Gastroesophageal sphincter (tissue), 4 donors: ENCODE results near the gene LIN52. TPM values are rescaled to one million over a fixed set of nuclear protein-coding genes. Genes with fewer than 3 reads are reported as not detected.

Source experiments
- ATAC-seq: fragments of 150-250 bp; one replicate; pipeline ENCODE4 v1.9.1; 2016; ENCODE audit warnings: mild to moderate bottlenecking, moderate library complexity
- H3K27ac ChIP-seq, 4 donors: fragments of 200-600 bp; sonication (generic) in 3 of 4; 1 replicate in 3 of 4; 2 replicates in 1 of 4; pipeline ENCODE4 v1.5.1; 2016 to 2019
- H3K27me3 ChIP-seq: fragments of 200-600 bp; sonication (generic); one replicate; pipeline ENCODE4 v1.5.1; 2019
- H3K36me3 ChIP-seq, 2 donors: fragments of 200-600 bp; sonication (generic); one replicate each; pipeline ENCODE4 v1.5.1; 2019; ENCODE audit warnings: control low read depth in 1 of 2
- H3K4me1 ChIP-seq, 3 donors: fragments of 200-600 bp; sonication (generic); 1 replicate in 2 of 3; 2 replicates in 1 of 3; pipeline ENCODE4 v1.5.1; 2016 to 2019; ENCODE audit warnings: control low read depth in 2 of 3
- H3K4me3 ChIP-seq, 2 donors: fragments of 200-600 bp; sonication (generic); one replicate each; pipeline ENCODE4 v1.5.1; 2019; ENCODE audit warnings: mild to moderate bottlenecking in 1 of 2, moderate library complexity in 1 of 2
- H3K9me3 ChIP-seq, 3 donors: fragments of 200-600 bp; sonication (generic); one replicate each; pipeline ENCODE4 v1.5.1; 2017 to 2019; ENCODE audit warnings: control low read depth in 2 of 3
- EP300 ChIP-seq: sonication (generic); formaldehyde crosslinking; IDR thresholded peaks from one replicate; pipeline ENCODE4 v1.6.1; 2017; ENCODE audit warnings: antibody characterized with exemption, mild to moderate bottlenecking
- POLR2A ChIP-seq, 2 donors: fragments of 450-650 bp; IDR thresholded peaks; one replicate each; pipeline ENCODE4 v1.6.1; 2017; ENCODE audit warnings: antibody characterized with exemption in 2 of 2, mild to moderate bottlenecking in 2 of 2, moderate library complexity in 1 of 2
- POLR2AphosphoS5 ChIP-seq: sonication (generic); formaldehyde crosslinking; IDR thresholded peaks from one replicate; pipeline ENCODE4 v1.6.1; 2017; ENCODE audit warnings: antibody characterized with exemption
- WGBS, 2 donors: methylation state at CpG; one replicate each; pipeline ENCODE4 v1.1.5; 2018; ENCODE audit warnings: low coverage in 1 of 2; 5-methylcytosine and 5-hydroxymethylcytosine counted together
- total RNA-seq, 4 donors: library from RNA; depleted of rRNA; stranded (reverse); fragments of >200 nt; gene quantifications; one replicate each; pipeline ENCODE4 v1.1.0, GENCODE V29; 2016
- TF ChIP-seq, protein P1 (sequence below), 4 experiments: fragments of 200-600 bp in 2 of 4; fragments of 450-650 bp in 2 of 4; sonication (generic) in 1 of 4; IDR thresholded peaks; one replicate each; pipeline ENCODE4 v1.5.1; 2017 to 2019; ENCODE audit warnings: antibody characterized with exemption in 4 of 4, mild to moderate bottlenecking in 2 of 4, moderate library complexity in 2 of 4

LIN52 gene
- total RNA-seq, 4 donors from 2014 or later: 8.1 to 15.9 (median 9.9) TPM

- Histone ChIP-seq H3K9me3 (peaks cover 0 to 4% (median 0%) of the 10 kb centered on the region in 3 donors), H3K4me3 (no peak overlapping the region), H3K27ac (no peak overlapping the region), H3K36me3 (peaks cover 0 to 3% of the 10 kb centered on the region in 2 donors), H3K27me3 (no peaks in the 10 kb centered on the region), H3K4me1 (no peaks in the 10 kb centered on the region)
- TF ChIP-seq, protein P1, sequence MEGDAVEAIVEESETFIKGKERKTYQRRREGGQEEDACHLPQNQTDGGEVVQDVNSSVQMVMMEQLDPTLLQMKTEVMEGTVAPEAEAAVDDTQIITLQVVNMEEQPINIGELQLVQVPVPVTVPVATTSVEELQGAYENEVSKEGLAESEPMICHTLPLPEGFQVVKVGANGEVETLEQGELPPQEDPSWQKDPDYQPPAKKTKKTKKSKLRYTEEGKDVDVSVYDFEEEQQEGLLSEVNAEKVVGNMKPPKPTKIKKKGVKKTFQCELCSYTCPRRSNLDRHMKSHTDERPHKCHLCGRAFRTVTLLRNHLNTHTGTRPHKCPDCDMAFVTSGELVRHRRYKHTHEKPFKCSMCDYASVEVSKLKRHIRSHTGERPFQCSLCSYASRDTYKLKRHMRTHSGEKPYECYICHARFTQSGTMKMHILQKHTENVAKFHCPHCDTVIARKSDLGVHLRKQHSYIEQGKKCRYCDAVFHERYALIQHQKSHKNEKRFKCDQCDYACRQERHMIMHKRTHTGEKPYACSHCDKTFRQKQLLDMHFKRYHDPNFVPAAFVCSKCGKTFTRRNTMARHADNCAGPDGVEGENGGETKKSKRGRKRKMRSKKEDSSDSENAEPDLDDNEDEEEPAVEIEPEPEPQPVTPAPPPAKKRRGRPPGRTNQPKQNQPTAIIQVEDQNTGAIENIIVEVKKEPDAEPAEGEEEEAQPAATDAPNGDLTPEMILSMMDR (IDR thresholded peaks at IDR 0.05): no peak
- TF ChIP-seq EP300 (no peak), POLR2A (IDR thresholded peaks at IDR 0.05) (no peak), POLR2AphosphoS5 (no peak)
- WGBS, 2 donors: 100% methylated on average over 1 of the region's 1 CpG
- no peak for ATAC-seq
Measured at GRCh38 chr14:74127634-74128033, 42.9 kb downstream of the LIN52 start.

- Histone ChIP-seq H3K27ac (no peak overlapping the region), H3K27me3 (no peaks in the 10 kb centered on the region), H3K9me3 (no peaks in the 10 kb centered on the region), H3K4me1 (no peaks in the 10 kb centered on the region), H3K4me3 (no peak overlapping the region), H3K36me3 (no peaks in the 10 kb centered on the region)
- no peak for ATAC-seq
- 65 to 80% methylated on average over 2 to 3 of the region's 3 CpGs for whole genome bisulfite sequencing, 2 donors
- no peak for TF ChIP-seq POLR2AphosphoS5
- TF ChIP-seq EP300: no peak
- TF ChIP-seq POLR2A (IDR thresholded peaks at IDR 0.05): no peak
- TF ChIP-seq, protein P1 (IDR thresholded peaks at IDR 0.05): no peak
Measured at GRCh38 chr14:74133833-74134481, 49.2 kb downstream of the LIN52 start.

DNA sequence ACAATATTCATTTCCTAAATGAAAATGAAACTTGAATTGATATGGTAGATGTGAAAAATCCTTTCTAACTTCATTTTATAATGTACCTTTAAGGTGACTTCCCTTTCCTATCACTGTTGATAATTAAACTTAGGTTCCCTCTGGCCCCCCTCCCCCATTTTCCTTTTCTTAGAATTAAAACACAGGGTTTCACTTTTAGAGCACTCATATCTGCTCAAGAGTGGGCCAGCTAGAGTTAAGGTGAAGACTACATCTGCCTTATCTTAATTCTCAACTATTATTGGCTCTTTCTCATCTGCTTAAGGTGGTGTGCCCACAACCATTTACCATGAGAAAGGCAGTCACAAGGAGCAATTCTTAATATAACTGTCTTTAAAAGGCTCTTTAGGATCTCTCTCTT lies 49.7 kb downstream of the LIN52 start:
- H3K27me3 ChIP-seq: no peaks in the 10 kb centered on the region
- no peaks in the 10 kb centered on the region for H3K4me1 ChIP-seq
- no peaks in the 10 kb centered on the region for H3K36me3 ChIP-seq
- H3K9me3 ChIP-seq: no peaks in the 10 kb centered on the region
- no peak overlapping the region for H3K27ac ChIP-seq
- H3K4me3 ChIP-seq: no peak overlapping the region
- no peak for ATAC-seq
- no peak for TF ChIP-seq POLR2AphosphoS5
- TF ChIP-seq, protein P1 (IDR thresholded peaks at IDR 0.05): no peak
- no peak for TF ChIP-seq POLR2A (IDR thresholded peaks at IDR 0.05)
- TF ChIP-seq EP300: no peak

DNA sequence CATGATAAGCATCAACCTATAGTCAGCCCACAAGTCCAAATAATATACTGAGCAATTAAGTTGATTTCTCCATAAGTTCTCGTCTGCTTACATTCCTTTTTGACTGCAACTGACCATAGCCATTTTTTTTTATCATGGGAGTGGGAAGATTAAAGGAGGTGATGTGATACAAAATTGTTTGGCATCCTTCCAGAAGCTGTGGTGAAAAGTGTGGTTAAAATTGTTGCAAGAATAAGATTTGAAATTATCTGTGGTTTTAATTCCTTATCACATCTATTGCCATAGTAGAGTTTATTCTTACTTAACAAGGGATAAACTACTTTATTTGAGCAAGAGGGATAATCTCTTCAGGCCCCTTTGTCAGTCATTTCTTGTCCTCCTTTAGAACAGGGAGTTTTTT lies 50.7 kb downstream of the LIN52 start:
- Histone ChIP-seq H3K27me3 (no peaks in the 10 kb centered on the region), H3K36me3 (no peaks in the 10 kb centered on the region)
- 90 to 92% methylated on average over 1 of the region's 1 CpG for WGBS, 2 donors

More for the DNA sequence above, 50.7 kb downstream of the LIN52 start:
- Histone ChIP-seq H3K27ac (no peak overlapping the region), H3K4me1 (peaks cover 0 to 5% (median 0%) of the 10 kb centered on the region in 3 donors), H3K9me3 (no peaks in the 10 kb centered on the region), H3K4me3 (no peak overlapping the region)
- TF ChIP-seq EP300 (no peak), POLR2A (IDR thresholded peaks at IDR 0.05) (no peak), POLR2AphosphoS5 (no peak)
- TF ChIP-seq, protein P1 (IDR thresholded peaks at IDR 0.05): no peak
- ATAC-seq: no peak
